Activated T-cell treated with anti-CD3 and anti-CD28 coated beads, Interleukin-2, amount 50 U/mL, for 24 hours (primary cell): Measurements from ENCODE around the gene CDIP1.

ENCODE experiments used
- DNase-seq: peaks from one replicate; pipeline ENCODE4 v3.0.0-alpha.2; 2020
- H3K27ac Mint-ChIP-seq: 2 replicates; pipeline ENCODE4 v1.8.0; 2020; ENCODE audit warnings: mild to moderate bottlenecking, mixed read lengths
- H3K27me3 Mint-ChIP-seq: 2 replicates; pipeline ENCODE4 v1.8.0; 2020; ENCODE audit warnings: mixed read lengths
- H3K36me3 Mint-ChIP-seq: 2 replicates; pipeline ENCODE4 v1.8.0; 2020; ENCODE audit warnings: low read depth, mixed read lengths
- H3K4me1 Mint-ChIP-seq: 2 replicates; pipeline ENCODE4 v1.8.0; 2020; ENCODE audit warnings: low read depth, mixed read lengths
- H3K4me3 Mint-ChIP-seq: 2 replicates; pipeline ENCODE4 v1.8.0; 2020; ENCODE audit warnings: mild to moderate bottlenecking, moderate library complexity, mixed read lengths
- H3K9me3 Mint-ChIP-seq: 2 replicates; pipeline ENCODE4 v1.8.0; 2020; ENCODE audit warnings: mixed read lengths

The CDIP1 gene

GRCh38 chr16:4513086-4513860 lies 25.3 kb downstream of the CDIP1 start:
- no peaks in the 10 kb centered on the region for H3K27me3 Mint-ChIP-seq
- peaks cover 76% of the 10 kb centered on the region for H3K36me3 Mint-ChIP-seq
- peaks cover 42% of the 10 kb centered on the region for H3K4me1 Mint-ChIP-seq
- H3K27ac Mint-ChIP-seq = peak overlapping the region; percentile 75
- no peak overlapping the region for H3K4me3 Mint-ChIP-seq
- no peak for DNase-seq
- H3K9me3 Mint-ChIP-seq = no peaks in the 10 kb centered on the region

- H3K36me3 Mint-ChIP-seq = peaks cover 82% of the 10 kb centered on the region
- peaks cover 42% of the 10 kb centered on the region for H3K4me1 Mint-ChIP-seq
- H3K27me3 Mint-ChIP-seq = no peaks in the 10 kb centered on the region
- peak overlapping the region; percentile 74 for H3K27ac Mint-ChIP-seq
- no peaks in the 10 kb centered on the region for H3K9me3 Mint-ChIP-seq
- no peak overlapping the region for H3K4me3 Mint-ChIP-seq
- DNase-seq = no peak
Measured at GRCh38 chr16:4512473-4512872, 26.1 kb downstream of the CDIP1 start.

- Mint-ChIP-seq H3K4me3 (no peak overlapping the region), H3K36me3 (peaks cover 91% of the 10 kb centered on the region), H3K27me3 (no peaks in the 10 kb centered on the region), H3K27ac (peak overlapping the region; percentile 74), H3K9me3 (no peaks in the 10 kb centered on the region), H3K4me1 (peaks cover 43% of the 10 kb centered on the region)
- no peak for DNase-seq
Measured at GRCh38 chr16:4511441-4512082, 27.0 kb downstream of the CDIP1 start.

GRCh38 chr16:4510747-4511426 lies 27.7 kb downstream of the CDIP1 start:
- Mint-ChIP-seq H3K4me3 (no peak overlapping the region), H3K27ac (peak overlapping the region; percentile 74), H3K27me3 (no peaks in the 10 kb centered on the region), H3K9me3 (no peaks in the 10 kb centered on the region), H3K4me1 (peaks cover 45% of the 10 kb centered on the region), H3K36me3 (peaks cover 92% of the 10 kb centered on the region)
- DNase-seq = no peak

- peak overlapping the region; percentile 76 for H3K27ac Mint-ChIP-seq
- H3K4me1 Mint-ChIP-seq = peaks cover 45% of the 10 kb centered on the region
- no peaks in the 10 kb centered on the region for H3K27me3 Mint-ChIP-seq
- H3K4me3 Mint-ChIP-seq = no peak overlapping the region
- H3K9me3 Mint-ChIP-seq = no peaks in the 10 kb centered on the region
- DNase-seq = no peak
- peaks cover 91% of the 10 kb centered on the region for H3K36me3 Mint-ChIP-seq
Measured at GRCh38 chr16:4510131-4510530, 28.4 kb downstream of the CDIP1 start.

GRCh38 chr16:4509420-4509819 lies 29.2 kb downstream of the CDIP1 start:
- peaks cover 43% of the 10 kb centered on the region for H3K4me1 Mint-ChIP-seq
- no peaks in the 10 kb centered on the region for H3K9me3 Mint-ChIP-seq
- no peaks in the 10 kb centered on the region for H3K27me3 Mint-ChIP-seq
- peak overlapping the region; percentile 65 for H3K27ac Mint-ChIP-seq
- peaks cover 89% of the 10 kb centered on the region for H3K36me3 Mint-ChIP-seq
- no peak overlapping the region for H3K4me3 Mint-ChIP-seq
- no peak for DNase-seq

- peaks cover 84% of the 10 kb centered on the region for H3K36me3 Mint-ChIP-seq
- no peaks in the 10 kb centered on the region for H3K9me3 Mint-ChIP-seq
- H3K4me3 Mint-ChIP-seq = no peak overlapping the region
- peak overlapping the region; percentile 65 for H3K27ac Mint-ChIP-seq
- no peaks in the 10 kb centered on the region for H3K27me3 Mint-ChIP-seq
- H3K4me1 Mint-ChIP-seq = peaks cover 43% of the 10 kb centered on the region
- DNase-seq = no peak
Measured at GRCh38 chr16:4508806-4509205, 29.8 kb downstream of the CDIP1 start.

- Mint-ChIP-seq H3K36me3 (peaks cover 75% of the 10 kb centered on the region), H3K4me1 (peaks cover 45% of the 10 kb centered on the region), H3K4me3 (no peak overlapping the region), H3K27me3 (no peaks in the 10 kb centered on the region), H3K27ac (peak overlapping the region; percentile 89), H3K9me3 (no peaks in the 10 kb centered on the region)
- no peak for DNase-seq
Measured at GRCh38 chr16:4507588-4508345, 30.8 kb downstream of the CDIP1 start.

GRCh38 chr16:4506450-4506849 lies 32.1 kb downstream of the CDIP1 start:
- peak; percentile 69 for DNase-seq
- peaks cover 66% of the 10 kb centered on the region for H3K36me3 Mint-ChIP-seq
- H3K4me1 Mint-ChIP-seq = peaks cover 51% of the 10 kb centered on the region
- H3K27ac Mint-ChIP-seq = peak overlapping the region; percentile 89
- no peaks in the 10 kb centered on the region for H3K27me3 Mint-ChIP-seq
- peak overlapping the region; percentile 56 for H3K4me3 Mint-ChIP-seq
- no peaks in the 10 kb centered on the region for H3K9me3 Mint-ChIP-seq

GRCh38 chr16:4505356-4506147 lies 33.0 kb downstream of the CDIP1 start:
- Mint-ChIP-seq H3K4me3 (peak overlapping the region; percentile 56), H3K27me3 (no peaks in the 10 kb centered on the region), H3K9me3 (no peaks in the 10 kb centered on the region), H3K27ac (peak overlapping the region; percentile 89), H3K4me1 (peaks cover 56% of the 10 kb centered on the region), H3K36me3 (peaks cover 62% of the 10 kb centered on the region)
- DNase-seq = peak; percentile 70

GRCh38 chr16:4501071-4501478 lies 37.5 kb downstream of the CDIP1 start:
- Mint-ChIP-seq H3K4me3 (no peak overlapping the region), H3K27me3 (no peaks in the 10 kb centered on the region), H3K9me3 (no peaks in the 10 kb centered on the region), H3K36me3 (peaks cover 52% of the 10 kb centered on the region), H3K27ac (peak overlapping the region; percentile 84), H3K4me1 (peaks cover 88% of the 10 kb centered on the region)
- DNase-seq = no peak

- Mint-ChIP-seq H3K4me3 (no peak overlapping the region), H3K4me1 (peaks cover 88% of the 10 kb centered on the region)
Measured at GRCh38 chr16:4500272-4500671, 38.3 kb downstream of the CDIP1 start.

GRCh38 chr16:4499196-4499555 lies 39.4 kb downstream of the CDIP1 start:
- no peaks in the 10 kb centered on the region for H3K9me3 Mint-ChIP-seq
- H3K4me1 Mint-ChIP-seq = peaks cover 90% of the 10 kb centered on the region
- H3K27ac Mint-ChIP-seq = peak overlapping the region; percentile 71
- H3K27me3 Mint-ChIP-seq = no peaks in the 10 kb centered on the region
- DNase-seq = no peak
- peaks cover 54% of the 10 kb centered on the region for H3K36me3 Mint-ChIP-seq
- H3K4me3 Mint-ChIP-seq = no peak overlapping the region

More at GRCh38 chr16:4500272-4500671, 38.3 kb downstream of the CDIP1 start:
- H3K36me3 Mint-ChIP-seq = peaks cover 52% of the 10 kb centered on the region
- H3K27ac Mint-ChIP-seq = peak overlapping the region; percentile 84
- H3K9me3 Mint-ChIP-seq = no peaks in the 10 kb centered on the region
- DNase-seq = no peak
- no peaks in the 10 kb centered on the region for H3K27me3 Mint-ChIP-seq
